ENCODE data around the gene BRD1.

- TF ChIP-seq POLR2A (IDR thresholded peaks at IDR 0.05) (no peak), CTCF (IDR thresholded peaks at IDR 0.05) (no peak)
Observed at GRCh38 chr22:49779853-49780697, 47.6 kb downstream of the BRD1 start.
